Left ventricle myocardium superior (tissue), 1 donor: ENCODE data around the gene ZFR2. TPM values are rescaled to one million over a fixed set of nuclear protein-coding genes. Genes with fewer than 3 reads are reported as not detected.

ENCODE experiments used
- ATAC-seq: fragments of 200-7000 bp; cut with Tn5 transposase; one replicate; pipeline ENCODE4 v1.9.1; 2020; ENCODE audit warnings: mild to moderate bottlenecking, moderate library complexity
- DNase-seq: peaks from one replicate; pipeline ENCODE4 v3.0.0-alpha.2; 2020
- intact Hi-C: fragments of 100-400 bp; cut with micrococcal nuclease; formaldehyde crosslinking; loops from one replicate; pipeline ENCODE4 v1.11.0; 2022
- total RNA-seq: library from RNA; stranded (reverse); fragmentation: NEBNext Ultra II Directional; extraction: Animal tissue kit (Norgen Biotek cat#: 25700); gene quantifications from one replicate; pipeline ENCODE4 v1.2.1, GENCODE V29; 2021
- donor health status: DM: no; HTN: yes; CAD: no; lungs with severe emphysema.

ZFR2 gene
- total RNA-seq, 1 donor from 2014 or later, result not detected

DNA sequence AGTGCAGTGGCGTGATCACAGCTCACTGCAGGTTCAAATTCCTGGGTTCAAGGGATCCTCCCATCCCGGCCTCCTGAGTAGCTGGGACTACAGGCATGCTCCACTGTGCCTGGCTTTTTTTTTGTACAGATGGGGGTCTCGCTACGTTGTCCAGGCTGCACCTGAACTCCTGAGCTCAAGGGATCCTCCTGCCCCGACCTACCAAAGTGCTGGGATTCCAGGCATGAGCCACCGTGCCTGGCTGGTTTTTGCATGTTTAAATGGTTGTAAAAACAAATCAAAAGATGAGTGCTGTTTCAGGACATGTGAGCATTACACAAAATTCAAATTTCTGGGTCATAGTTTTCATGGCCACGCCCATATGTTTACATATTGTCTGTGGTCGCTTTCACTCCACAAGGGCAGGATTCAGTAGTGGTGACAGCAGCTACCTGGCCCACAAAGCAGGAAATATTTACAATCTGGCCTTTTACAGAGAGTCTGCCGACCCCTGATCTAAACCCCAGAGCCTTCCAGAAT lies 88.0 kb downstream of the ZFR2 start:
- no peak for DNase-seq
- ATAC-seq, result no peak
- intact Hi-C loops, result no loop called here

GRCh38 chr19:3778899-3779723 lies 89.7 kb downstream of the ZFR2 start:
- no peak for DNase-seq
- intact Hi-C loops, result no loop called here
- no peak for ATAC-seq

DNA sequence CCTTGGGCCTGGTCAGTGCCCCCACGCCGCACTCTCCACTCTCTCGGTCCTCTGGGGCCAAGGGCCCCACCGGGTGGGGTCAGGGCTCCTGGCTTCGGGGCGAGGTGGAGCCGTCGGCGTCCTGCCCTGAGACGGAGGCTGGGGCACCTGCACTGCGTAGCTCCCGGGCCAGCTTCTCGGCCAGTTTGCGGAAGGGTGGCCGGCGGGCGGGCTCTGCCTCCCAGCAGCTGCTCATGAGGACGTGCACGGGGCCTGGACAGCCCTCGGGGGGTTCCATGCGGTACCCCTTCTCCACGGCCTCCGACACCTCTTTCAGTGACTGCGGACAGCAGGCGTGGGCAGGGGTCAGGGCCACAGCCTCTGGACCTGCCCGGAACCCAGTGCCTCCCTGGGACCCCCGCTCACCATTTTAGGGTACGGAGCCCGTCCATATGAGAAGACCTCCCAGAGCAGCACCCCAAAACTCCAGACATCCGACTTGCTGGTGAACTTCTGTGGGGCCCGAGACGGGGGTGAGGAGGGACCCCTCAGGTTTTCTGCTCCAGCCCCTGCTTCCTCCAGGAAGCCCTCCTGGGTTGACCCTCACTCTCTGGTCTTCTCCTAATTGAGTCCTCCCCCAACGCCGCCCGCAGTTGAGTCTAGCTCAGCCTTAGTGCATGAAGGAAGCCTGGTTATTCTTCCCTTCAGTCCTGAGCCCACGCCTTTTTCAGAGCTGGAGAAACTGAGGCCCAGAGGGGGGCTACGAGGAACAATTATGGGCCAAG lies 90.6 kb downstream of the ZFR2 start:
- intact Hi-C loops, result no loop called here
- DNase-seq (no peak), ATAC-seq (no peak)

GRCh38 chr19:3776479-3777040 lies 92.3 kb downstream of the ZFR2 start:
- intact Hi-C loops, result no loop called here
- ATAC-seq (no peak), DNase-seq (no peak)

- no peak for ATAC-seq
- no peak for DNase-seq
- intact Hi-C loops, result no loop called here
Observed at GRCh38 chr19:3775831-3776230, 93.0 kb downstream of the ZFR2 start.

GRCh38 chr19:3775374-3775711 lies 93.5 kb downstream of the ZFR2 start:
- ATAC-seq (no peak), DNase-seq (no peak)
- intact Hi-C loops, result no loop called here

DNA sequence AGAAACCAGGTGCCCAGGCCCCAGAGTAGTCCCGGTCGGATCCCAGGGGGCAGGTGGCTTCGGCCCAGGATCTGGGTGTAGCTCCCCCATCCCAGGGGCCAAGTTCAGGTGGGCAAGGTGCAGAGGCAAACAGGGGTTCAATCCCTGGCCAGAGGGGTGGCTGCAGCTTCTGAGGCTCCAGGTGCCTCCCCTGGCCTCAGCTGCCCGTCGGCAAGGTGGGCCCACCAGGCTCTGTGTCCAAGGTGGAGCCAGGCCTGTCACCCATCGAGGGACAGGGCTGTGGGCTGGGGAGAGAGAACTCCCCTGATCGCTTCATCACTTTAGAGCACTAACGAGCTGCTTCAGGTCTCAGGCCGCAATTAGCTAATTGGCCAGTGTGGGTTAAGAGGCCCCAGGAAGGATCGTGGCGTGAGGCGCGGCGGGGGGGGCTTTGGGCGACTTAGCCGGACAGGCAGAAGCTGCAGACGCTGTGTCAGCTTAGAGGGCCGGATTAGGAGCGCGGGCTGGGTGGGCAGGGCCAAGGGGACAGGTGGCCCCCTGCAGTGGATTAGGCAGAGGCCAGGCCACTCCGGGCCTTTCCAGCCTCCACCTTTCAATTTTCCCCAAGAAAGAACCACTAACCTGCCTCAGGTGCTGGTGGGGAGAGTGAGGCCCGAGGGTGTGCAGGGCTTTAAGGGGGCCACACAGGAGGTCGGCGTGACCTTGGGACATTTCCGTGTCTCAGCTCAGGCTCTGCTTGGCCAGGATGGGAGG lies 94.0 kb downstream of the ZFR2 start:
- no peak for ATAC-seq
- no peak for DNase-seq
- intact Hi-C loops, result no loop called here

- intact Hi-C loops, result no loop called here
Observed at GRCh38 chr19:3773814-3774515, 94.9 kb downstream of the ZFR2 start.

GRCh38 chr19:3771906-3772455 lies 96.9 kb downstream of the ZFR2 start, which contains the start of gene RAX2:
TSS of gene RAX2 (minus strand) at chr19:3772228. CDS start at chr19:3771742, 486 bp downstream.
- DNase-seq, result no peak
- ATAC-seq, result no peak
- intact Hi-C loops, result no loop called here

More at GRCh38 chr19:3773814-3774515, 94.9 kb downstream of the ZFR2 start:
- DNase-seq (no peak), ATAC-seq (no peak)

DNA sequence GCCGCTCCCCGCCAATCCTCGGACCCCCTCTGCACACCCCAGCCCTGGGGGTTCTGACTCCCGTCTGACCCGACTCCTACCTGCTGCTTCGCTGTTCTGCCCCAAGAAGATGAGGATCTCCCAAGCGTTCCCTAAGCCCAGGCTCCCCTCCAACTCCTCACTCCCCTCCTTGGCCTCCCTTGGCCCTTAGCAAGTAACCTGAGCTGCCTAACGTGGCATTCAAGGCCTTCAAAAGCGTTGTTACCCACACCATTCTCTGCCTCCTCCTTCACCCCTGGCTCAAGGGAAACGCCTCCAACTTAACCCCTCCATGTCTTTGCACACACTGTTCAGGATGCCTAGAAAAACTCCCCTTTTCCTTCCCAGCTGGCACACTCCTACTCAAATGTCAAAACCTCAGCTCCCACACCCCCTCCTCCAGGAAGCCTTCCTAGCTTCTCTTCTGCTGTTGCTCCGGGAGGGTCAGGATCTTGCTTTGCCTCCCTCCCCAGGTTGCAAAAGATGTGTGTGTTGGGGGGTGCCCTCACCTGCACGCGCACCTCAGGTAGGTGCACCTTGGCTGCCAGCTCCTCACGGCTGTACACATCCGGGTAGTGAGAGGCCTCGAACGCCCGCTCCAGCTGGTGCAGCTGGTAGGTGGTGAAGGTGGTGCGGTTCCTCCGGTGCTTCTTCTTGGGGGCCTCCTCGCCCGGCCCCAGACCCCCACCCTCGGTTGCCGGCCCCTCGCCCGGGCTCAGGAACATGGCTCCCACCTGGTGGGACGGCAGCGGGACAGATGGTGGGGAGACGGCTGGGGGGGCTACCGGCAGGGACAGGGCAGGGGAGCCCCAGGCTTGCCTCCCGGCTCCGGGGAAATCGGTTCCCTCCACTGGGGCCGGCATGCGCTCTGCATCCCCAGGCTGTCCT lies 97.6 kb downstream of the ZFR2 start:
- no peak for ATAC-seq
- DNase-seq, result no peak
- intact Hi-C loops, result no loop called here

DNA sequence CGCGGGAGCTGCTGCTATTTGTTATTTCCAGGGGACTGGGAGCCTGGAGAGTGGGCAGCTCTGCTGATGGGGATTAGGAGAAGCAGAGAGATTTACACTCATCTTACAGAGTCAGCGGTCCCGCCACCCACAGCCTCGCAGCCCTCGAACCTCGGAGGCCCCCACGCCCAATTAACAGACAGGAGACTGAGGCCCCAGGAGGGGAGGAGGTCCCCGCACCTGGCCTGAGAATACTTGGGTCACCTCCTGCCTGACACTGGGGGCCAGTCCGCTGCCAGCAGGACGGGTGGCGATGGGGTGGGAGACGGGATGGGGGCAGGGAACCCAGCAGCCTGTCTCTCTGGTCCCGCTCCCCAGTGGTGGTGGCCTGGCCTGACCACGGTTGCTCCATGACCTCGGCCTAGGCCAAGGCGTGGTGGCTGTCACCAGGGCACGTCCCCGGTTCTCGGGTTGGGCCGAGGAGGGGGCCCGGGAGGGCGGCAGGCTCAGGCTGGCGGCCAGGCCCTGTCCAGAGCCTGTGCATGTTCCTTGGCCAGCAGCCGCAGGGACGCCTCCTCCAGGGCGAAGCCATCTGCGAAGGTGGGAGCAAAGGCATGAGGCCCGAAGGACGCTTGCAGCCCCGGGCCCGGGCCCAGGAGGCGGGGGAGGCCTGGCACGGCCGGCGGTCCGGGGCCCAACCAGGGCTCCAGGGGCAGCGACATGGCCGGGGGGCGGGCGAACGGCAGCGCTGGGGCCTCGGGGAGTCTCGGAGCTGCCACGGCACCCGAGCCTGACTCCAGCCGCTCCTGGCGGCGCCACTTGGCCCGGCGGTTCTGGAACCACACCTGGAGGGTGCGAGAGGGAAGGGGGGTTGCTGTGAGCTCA lies 98.5 kb downstream of the ZFR2 start:
- DNase-seq (no peak), ATAC-seq (no peak)
- intact Hi-C loops, result no loop called here

- intact Hi-C loops, result no loop called here
- DNase-seq, result no peak
- ATAC-seq, result no peak
Observed at GRCh38 chr19:3769494-3769893, 99.3 kb downstream of the ZFR2 start.

- intact Hi-C loops, result no loop called here
- ATAC-seq (no peak), DNase-seq (no peak)
Observed at GRCh38 chr19:3768748-3769099, 100.1 kb downstream of the ZFR2 start.

DNA sequence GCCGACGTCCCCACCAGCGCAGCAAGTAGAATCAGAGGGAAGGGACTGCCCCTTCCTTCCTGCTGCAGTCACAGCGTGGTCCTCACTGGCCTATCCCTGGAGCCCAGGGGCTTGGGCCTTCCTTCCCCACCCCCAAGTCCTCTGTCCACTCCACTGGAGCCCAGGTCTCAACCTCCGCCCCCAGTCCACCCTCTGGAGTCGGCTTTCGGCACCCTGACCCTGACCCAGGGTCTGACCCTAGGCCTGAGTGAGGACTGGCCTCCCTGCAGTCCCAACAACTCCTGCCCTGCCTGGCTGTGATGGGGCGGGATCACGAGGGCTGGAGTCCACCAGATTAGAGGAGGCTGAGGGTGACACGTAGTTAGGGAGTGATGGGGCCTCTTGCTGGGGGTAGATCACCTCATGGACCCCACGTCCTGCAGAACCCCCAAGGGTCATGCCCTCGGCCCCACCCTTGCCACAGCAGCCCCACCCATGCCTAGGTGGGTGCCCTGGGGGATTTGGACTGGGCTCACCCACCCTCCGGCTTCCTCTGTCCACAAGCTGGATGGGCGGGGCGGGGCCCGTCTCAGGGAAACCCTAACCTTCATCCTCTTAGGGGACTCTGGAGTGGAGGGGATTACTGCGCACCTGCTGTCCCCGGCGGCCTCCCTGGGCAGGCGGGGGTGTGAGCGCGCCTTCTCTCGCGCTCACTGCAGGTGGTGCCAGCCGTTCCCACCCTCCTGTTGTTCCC lies 100.7 kb downstream of the ZFR2 start:
- intact Hi-C loops, result no loop called here
- no peak for ATAC-seq
- no peak for DNase-seq

DNA sequence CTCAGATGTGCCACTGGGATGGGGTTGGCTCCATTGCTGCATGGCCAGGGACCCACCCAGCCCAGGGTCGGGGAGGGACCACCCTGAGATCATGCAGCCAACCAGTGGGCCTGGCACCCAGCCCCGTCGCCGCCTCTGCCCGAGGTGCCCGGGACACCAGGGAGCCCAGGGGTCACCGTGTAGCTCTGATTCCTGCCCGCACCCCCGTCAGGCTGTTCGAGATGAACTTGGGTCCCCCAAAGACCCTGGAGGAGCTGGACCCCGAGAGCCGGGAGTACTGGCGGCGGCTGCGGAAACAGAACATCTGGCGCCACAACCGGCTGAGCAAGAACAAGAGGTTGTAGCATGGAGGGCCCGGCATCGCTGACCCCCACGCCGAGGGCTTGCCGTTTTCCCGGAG lies 101.8 kb downstream of the ZFR2 start:
- DNase-seq (no peak), ATAC-seq (no peak)
- intact Hi-C loops, result no loop called here

DNA sequence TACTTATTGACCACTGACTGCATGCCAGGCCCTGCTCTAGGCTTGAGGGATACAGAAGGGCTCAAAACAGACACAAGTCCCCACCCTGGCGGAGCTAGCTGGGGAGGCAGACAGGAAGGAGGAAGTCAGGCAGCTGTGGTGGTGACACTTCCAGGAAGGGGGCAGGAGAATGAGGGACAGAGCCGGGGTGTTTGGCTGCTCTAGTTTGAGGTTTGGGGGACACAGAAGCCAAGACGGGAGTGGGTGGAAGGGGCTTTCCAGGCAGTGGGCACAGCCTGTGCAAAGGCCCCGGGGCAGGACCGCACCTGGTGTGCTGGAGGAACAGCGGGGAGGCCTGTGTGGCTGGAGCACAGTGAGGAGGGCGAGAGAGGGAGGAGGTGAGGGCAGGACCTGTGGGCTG lies 102.3 kb downstream of the ZFR2 start:
- DNase-seq (no peak), ATAC-seq (no peak)
- intact Hi-C loops, result no loop called here
